SK-N-SH (cell line): ENCODE results near the gene HLA-DPA1. TPM values are rescaled to one million over a fixed set of nuclear protein-coding genes. Genes with fewer than 3 reads are reported as not detected.

Source experiments
- CTCF ChIA-PET: fragments of 300-600, 350-600 bp; formaldehyde crosslinking; extraction: SDS; loops from one replicate; lab custom pipeline; 2021; lab: Yijun Ruan, JAX
- POLR2A ChIA-PET: fragments of 350-600 bp; sonication (Branson Sonifier 250); formaldehyde crosslinking; extraction: SDS; loops from one replicate; lab custom pipeline; 2020; ENCODE audit warnings: antibody characterized with exemption, inconsistent platforms; lab: Yijun Ruan, JAX
- DNase-seq: peaks from one replicate; pipeline ENCODE4 v3.0.0; 2012
- H2AFZ ChIP-seq: fragments of 200-600 bp; sonication (generic); 2 replicates; pipeline ENCODE4 v1.8.1; 2016; ENCODE audit warnings: antibody characterized with exemption, mild to moderate bottlenecking, low read depth
- H3F3A ChIP-seq: fragments of 200-600 bp; sonication (generic); replicated peaks from 2 replicates; pipeline ENCODE3; 2016; ENCODE audit warnings: antibody characterized with exemption, mild to moderate bottlenecking; ENCODE audit not compliant: insufficient read depth
- H3K27ac ChIP-seq, 2 experiments: fragments of 200-500 bp in 1 of 2; fragments of 200-600 bp in 1 of 2; sonication (Bioruptor generic) in 1 of 2; sonication (generic), shearing (Covaris generic) in 1 of 2; 2 replicates each; pipeline versions ENCODE4 v1.5.1 to v1.6.1; 2014 to 2016; ENCODE audit warnings: low read depth in 2 of 2, inconsistent platforms in 1 of 2, low read length in 1 of 2, mild to moderate bottlenecking in 1 of 2, mixed read lengths in 1 of 2
- H3K27me3 ChIP-seq: fragments of 200-600 bp; sonication (generic), shearing (Covaris generic); 2 replicates; pipeline ENCODE4 v1.6.1; 2016; ENCODE audit warnings: mixed run types; ENCODE audit not compliant: insufficient read depth
- H3K36me3 ChIP-seq, 2 experiments: fragments of 200-500 bp in 1 of 2; fragments of 200-600 bp in 1 of 2; sonication (Bioruptor generic) in 1 of 2; sonication (generic) in 1 of 2; replicated peaks in 1 of 2; 2 replicates each; pipeline versions ENCODE3 to v1.5.1; 2014 to 2016; ENCODE audit warnings: low read length in 1 of 2, mild to moderate bottlenecking in 1 of 2; ENCODE audit not compliant: insufficient read depth in 2 of 2, control insufficient read depth in 1 of 2
- H3K4me1 ChIP-seq, 2 experiments: fragments of 200-500 bp in 1 of 2; fragments of 200-600 bp in 1 of 2; sonication (Bioruptor generic) in 1 of 2; sonication (generic), shearing (Covaris generic) in 1 of 2; 2 replicates each; pipeline versions ENCODE4 v1.5.1 to v1.6.1; 2014 to 2016; ENCODE audit warnings: low read depth in 1 of 2, low read length in 1 of 2, mixed run types in 1 of 2; ENCODE audit not compliant: insufficient read depth in 2 of 2, control insufficient read depth in 1 of 2
- H3K4me2 ChIP-seq: fragments of 200-600 bp; sonication (generic), shearing (Covaris generic); 2 replicates; pipeline ENCODE4 v1.6.1; 2017; ENCODE audit warnings: mixed run types
- H3K4me3 ChIP-seq, 2 experiments: fragments of 200-500 bp in 1 of 2; fragments of 200-600 bp in 1 of 2; sonication (Bioruptor generic) in 1 of 2; sonication (generic), shearing (Covaris generic) in 1 of 2; 2 replicates each; pipeline versions ENCODE4 v1.5.1 to v1.8.1; 2014 to 2016; ENCODE audit warnings: low read depth in 2 of 2, inconsistent platforms in 1 of 2, low read length in 1 of 2, mild to moderate bottlenecking in 1 of 2, mixed read lengths in 1 of 2, moderate library complexity in 1 of 2
- H3K79me2 ChIP-seq: fragments of 200-600 bp; sonication (generic); 2 replicates; pipeline ENCODE4 v1.8.1; 2017; ENCODE audit warnings: mild to moderate bottlenecking; ENCODE audit not compliant: insufficient read depth
- H3K9ac ChIP-seq: fragments of 200-600 bp; sonication (generic); 2 replicates; pipeline ENCODE4 v1.6.1; 2017; ENCODE audit warnings: mixed run types
- H3K9me2 ChIP-seq: fragments of 200-600 bp; sonication (generic); 2 replicates; pipeline ENCODE4 v1.6.1; 2017; ENCODE audit warnings: mixed run types
- H3K9me3 ChIP-seq: fragments of 200-600 bp; sonication (generic); 2 replicates; pipeline ENCODE4 v1.6.1; 2017; ENCODE audit warnings: mixed run types, mild to moderate bottlenecking, moderate library complexity
- H4K20me1 ChIP-seq: fragments of 200-600 bp; sonication (generic); 2 replicates; pipeline ENCODE4 v1.6.1; 2017; ENCODE audit warnings: mild to moderate bottlenecking, mixed run types; ENCODE audit not compliant: insufficient read depth
- CHD2 ChIP-seq: fragments of 150-350 bp; IDR thresholded peaks from 2 replicates; pipeline ENCODE4 v1.6.1; 2018; ENCODE audit warnings: low read length; ENCODE audit not compliant: partially characterized antibody
- CTCF ChIP-seq: fragments of 200-600 bp; sonication (generic); IDR thresholded peaks from 2 replicates; pipeline ENCODE4 v1.6.1; 2017; ENCODE audit warnings: antibody characterized with exemption, mild to moderate bottlenecking, moderate library complexity
- ELF1 ChIP-seq: IDR thresholded peaks from 2 replicates; pipeline ENCODE4 v1.4.0; 2012
- EP300 ChIP-seq, 2 experiments: IDR thresholded peaks; 2 replicates each; pipeline versions ENCODE4 v1.4.0 to v1.6.1; 2012; ENCODE audit warnings: borderline replicate concordance in 1 of 2, low read depth in 1 of 2, low read length in 1 of 2
- EZH2phosphoT487 ChIP-seq: fragments of 200-600 bp; sonication (generic); IDR thresholded peaks from 2 replicates; pipeline ENCODE4 v1.6.1; 2017; ENCODE audit warnings: low read depth, mixed run types, mild to moderate bottlenecking, antibody characterized with exemption, moderate library complexity, borderline replicate concordance
- FOSL2 ChIP-seq: IDR thresholded peaks from 2 replicates; pipeline ENCODE4 v1.4.0; 2012; ENCODE audit warnings: low read depth, mild to moderate bottlenecking, moderate library complexity, borderline replicate concordance
- FOXM1 ChIP-seq: IDR thresholded peaks from 2 replicates; pipeline ENCODE4 v1.4.0; 2012; ENCODE audit warnings: low read depth, mild to moderate bottlenecking
- GABPA ChIP-seq: IDR thresholded peaks from 2 replicates; pipeline ENCODE4 v1.4.0; 2012; ENCODE audit warnings: low read depth, mild to moderate bottlenecking
- JUND ChIP-seq: IDR thresholded peaks from 2 replicates; pipeline ENCODE4 v1.4.0; 2012
- MAX ChIP-seq: IDR thresholded peaks from 2 replicates; pipeline ENCODE4 v1.4.0; 2012; ENCODE audit warnings: low read depth
- MEF2A ChIP-seq: IDR thresholded peaks from 2 replicates; pipeline ENCODE4 v1.4.0; 2012; ENCODE audit warnings: low read depth, borderline replicate concordance
- RFX5 ChIP-seq: IDR thresholded peaks from 2 replicates; pipeline ENCODE4 v1.6.1; 2012; ENCODE audit warnings: mild to moderate bottlenecking, improper control_type of control experiment, low read length
- SIN3A ChIP-seq: IDR thresholded peaks from 2 replicates; pipeline ENCODE4 v1.6.1; 2012; ENCODE audit warnings: low read depth, mild to moderate bottlenecking, low read length, moderate library complexity, borderline replicate concordance
- SMC3 ChIP-seq: IDR thresholded peaks from 2 replicates; pipeline ENCODE4 v1.6.1; 2012; ENCODE audit warnings: low read depth, low read length, improper control_type of control experiment
- TAF1 ChIP-seq: IDR thresholded peaks from 2 replicates; pipeline ENCODE4 v1.6.1; 2012; ENCODE audit warnings: low read depth, mild to moderate bottlenecking, low read length, moderate library complexity, borderline replicate concordance
- TCF12 ChIP-seq: IDR thresholded peaks from 2 replicates; pipeline ENCODE4 v1.4.0; 2012
- YY1 ChIP-seq: IDR thresholded peaks from 2 replicates; pipeline ENCODE4 v1.4.0; 2012; ENCODE audit warnings: low read depth, mild to moderate bottlenecking
- ZBTB33 ChIP-seq: IDR thresholded peaks from 2 replicates; pipeline ENCODE4 v1.4.0; 2012; ENCODE audit warnings: low read depth, borderline replicate concordance
- WGBS: methylation state at CpG from one replicate; pipeline ENCODE4 v1.1.6; 2017; ENCODE audit warnings: low lambda C conversion rate; 5-methylcytosine and 5-hydroxymethylcytosine counted together
- polyA plus RNA-seq, 3 experiments: library from polyadenylated mRNA; depleted of rRNA; stranded (reverse); fragments of >200 nt; gene quantifications; 2 replicates each; pipeline ENCODE4 v1.2.3, GENCODE V29; 2012
- TF ChIP-seq, protein P1 (sequence below): fragments of 150-350 bp; IDR thresholded peaks from 2 replicates; pipeline ENCODE4 v1.6.1; 2017; ENCODE audit warnings: antibody characterized with exemption, low read length, low read depth, borderline replicate concordance
- TF ChIP-seq, protein P2 (sequence below): IDR thresholded peaks from 2 replicates; pipeline ENCODE4; 2012

HLA-DPA1 gene
- polyA plus RNA-seq, 1 of the 3 experiments (the other 2 are of a cell fraction): 1.9 TPM

DNA sequence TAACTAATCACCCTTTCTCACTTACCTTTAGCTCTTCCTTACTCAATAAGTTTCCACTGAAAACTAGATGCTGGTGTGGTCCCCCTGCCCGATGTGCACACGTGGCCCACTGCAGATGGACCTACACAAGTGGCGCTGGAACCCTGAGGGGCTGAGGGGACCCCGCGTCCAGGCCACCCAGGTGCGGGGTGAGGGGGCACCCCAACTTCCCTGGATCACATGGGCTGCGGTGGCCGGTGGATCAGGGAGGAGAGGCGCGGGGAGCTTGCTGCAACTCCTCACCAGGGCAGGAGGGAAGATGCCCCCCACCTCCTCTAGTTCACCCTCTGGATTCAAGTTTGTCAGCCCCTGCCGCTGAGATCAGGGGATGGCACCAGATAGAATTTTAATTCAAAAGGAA, 51.5 kb downstream of the HLA-DPA1 start:
- no peaks in the 10 kb centered on the region for H3K36me3 ChIP-seq
- DNase-seq: no peak
- no peaks in the 10 kb centered on the region for H4K20me1 ChIP-seq
- TF ChIP-seq, protein P1, sequence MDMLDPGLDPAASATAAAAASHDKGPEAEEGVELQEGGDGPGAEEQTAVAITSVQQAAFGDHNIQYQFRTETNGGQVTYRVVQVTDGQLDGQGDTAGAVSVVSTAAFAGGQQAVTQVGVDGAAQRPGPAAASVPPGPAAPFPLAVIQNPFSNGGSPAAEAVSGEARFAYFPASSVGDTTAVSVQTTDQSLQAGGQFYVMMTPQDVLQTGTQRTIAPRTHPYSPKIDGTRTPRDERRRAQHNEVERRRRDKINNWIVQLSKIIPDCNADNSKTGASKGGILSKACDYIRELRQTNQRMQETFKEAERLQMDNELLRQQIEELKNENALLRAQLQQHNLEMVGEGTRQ: no peak
- TF ChIP-seq, protein P2, sequence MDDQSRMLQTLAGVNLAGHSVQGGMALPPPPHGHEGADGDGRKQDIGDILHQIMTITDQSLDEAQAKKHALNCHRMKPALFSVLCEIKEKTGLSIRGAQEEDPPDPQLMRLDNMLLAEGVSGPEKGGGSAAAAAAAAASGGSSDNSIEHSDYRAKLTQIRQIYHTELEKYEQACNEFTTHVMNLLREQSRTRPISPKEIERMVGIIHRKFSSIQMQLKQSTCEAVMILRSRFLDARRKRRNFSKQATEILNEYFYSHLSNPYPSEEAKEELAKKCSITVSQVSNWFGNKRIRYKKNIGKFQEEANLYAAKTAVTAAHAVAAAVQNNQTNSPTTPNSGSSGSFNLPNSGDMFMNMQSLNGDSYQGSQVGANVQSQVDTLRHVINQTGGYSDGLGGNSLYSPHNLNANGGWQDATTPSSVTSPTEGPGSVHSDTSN: no peak
- TF ChIP-seq CTCF: no peak
- no peak for TF ChIP-seq FOSL2
- no peak for TF ChIP-seq FOXM1
- no peak for TF ChIP-seq SMC3
- no peak for TF ChIP-seq EP300 (IDR thresholded peaks at IDR 0.05; ENCODE audit: borderline replicate concordance in 1 of 2, low read depth in 1 of 2, low read length in 1 of 2)
- no peak for TF ChIP-seq YY1
- no peak for TF ChIP-seq TAF1
- TF ChIP-seq CHD2: no peak
- no peak for TF ChIP-seq ZBTB33
- TF ChIP-seq MAX: no peak
- no peak for TF ChIP-seq ELF1
- TF ChIP-seq TCF12: no peak
- no peak for TF ChIP-seq JUND
- TF ChIP-seq RFX5: no peak
- TF ChIP-seq MEF2A: no peak
- no peak for TF ChIP-seq EZH2phosphoT487
- no peak for TF ChIP-seq GABPA
- no peak for TF ChIP-seq SIN3A
- H3K79me2 ChIP-seq: no peaks in the 10 kb centered on the region
- no peak overlapping the region for H3K4me3 ChIP-seq
- ChIA-PET POLR2A (no interaction called here), CTCF (interaction anchor here (0.6 to 1.2 kb wide), 3 partner anchors 14 to 183 kb away, joined by 3 to 4 read pairs (median 3); partner anchors contain the start of gene TAP2)
- no peaks in the 10 kb centered on the region for H3K9me3 ChIP-seq
- H3K9ac ChIP-seq: no peak overlapping the region
- H3F3A ChIP-seq: no peaks in the 10 kb centered on the region
- WGBS: 14% methylated on average over 10 of the region's 11 CpGs
- peaks cover 52% of the 10 kb centered on the region for H3K27me3 ChIP-seq
- no peak overlapping the region for H3K27ac ChIP-seq
- no peak overlapping the region for H3K4me2 ChIP-seq
- no peak overlapping the region for H2AFZ ChIP-seq
- H3K9me2 ChIP-seq: no peaks in the 10 kb centered on the region
- H3K4me1 ChIP-seq: no peaks in the 10 kb centered on the region
